ENCODE results near the gene OTX1. TPM values are rescaled to one million over a fixed set of nuclear protein-coding genes. Genes with fewer than 3 reads are reported as not detected.

The OTX1 gene
- total and polyA plus RNA-seq, 2 donors (not counting 3 experiments of a cell fraction or from before 2014, with no cell fraction given) = not detected

- DNase-seq (ENCODE audit: low read depth, low spot score) (no peak), FAIRE-seq (no peak)
- ChIA-PET CTCF (no interaction called here), POLR2A (no interaction called here)
- Histone ChIP-seq H3K27me3 (ENCODE audit: control insufficient read depth in 2 of 2, insufficient read depth in 2 of 2, low read length in 2 of 2) (no peaks in the 10 kb centered on the region), H3K36me3 (ENCODE audit: control insufficient read depth in 2 of 2, extremely low read depth in 1 of 2, insufficient read depth in 2 of 2, low read length in 2 of 2) (no peaks in the 10 kb centered on the region), H4K20me1 (replicated peaks; ENCODE audit: control insufficient read depth, extremely low read depth, insufficient read depth, low read length) (no peaks in the 10 kb centered on the region), H2AFZ (ENCODE audit: low read depth, low read length) (no peak overlapping the region), H3K4me1 (ENCODE audit: control insufficient read depth, extremely low read depth, insufficient read depth, low read length) (no peaks in the 10 kb centered on the region), H3K9me1 (replicated peaks; ENCODE audit: control insufficient read depth, extremely low read depth, insufficient read depth, low read length) (no peaks in the 10 kb centered on the region), H3K27ac (ENCODE audit: insufficient read depth, low read depth, low read length) (no peak overlapping the region), H3K4me2 (ENCODE audit: insufficient read depth, low read length) (no peak overlapping the region), H3K4me3 (replicated peaks in 1 of 3; ENCODE audit: insufficient read depth in 1 of 3, low read depth in 1 of 3, low read length in 3 of 3) (no peak overlapping the region), H3K9me3 (replicated peaks; ENCODE audit: control insufficient read depth, insufficient read depth, low read length) (no peaks in the 10 kb centered on the region), H3K79me2 (ENCODE audit: control insufficient read depth, insufficient read depth, low read length) (no peaks in the 10 kb centered on the region), H3K9ac (replicated peaks; ENCODE audit: extremely low read depth, insufficient read depth, low read length) (no peak overlapping the region)
- intact Hi-C loops (cut with micrococcal nuclease) = no loop called here
- no TSS peak for BruUV-seq (replicated peaks)
- TF ChIP-seq POLR2AphosphoS5 (IDR thresholded peaks at IDR 0.05; ENCODE audit: insufficient read depth, low read depth, low read length) (no peak), GATA2 (IDR thresholded peaks at IDR 0.05; ENCODE audit: insufficient read depth, insufficient read length, low read depth, low read length) (no peak), MYC (IDR thresholded peaks at IDR 0.05; ENCODE audit: low read depth, low read length) (no peak), POLR2A (IDR thresholded peaks at IDR 0.05; ENCODE audit: low read depth, low read length) (no peak), CTCF (IDR thresholded peaks at IDR 0.05; ENCODE audit: extremely low read depth in 1 of 2, insufficient read depth in 1 of 2, low read depth in 1 of 2, low read length in 2 of 2) (no peak), EZH2 (IDR thresholded peaks at IDR 0.05; ENCODE audit: borderline replicate concordance, low read depth, low read length, severe bottlenecking) (no peak), JUN (IDR thresholded peaks at IDR 0.05; ENCODE audit: borderline replicate concordance, insufficient read depth, insufficient read length, low read depth) (no peak), MAX (IDR thresholded peaks at IDR 0.05; ENCODE audit: insufficient read depth, insufficient read length) (no peak)
- dilution Hi-C loops (cut with MboI; ENCODE audit: extremely low pct_ligation_motif_present, low sequenced_read_pairs) = no loop called here
These were observed 9.0 kb upstream of the OTX1 start for GRCh38 chr2:63041592-63041991.

All from endothelial cell of umbilical vein (primary cell).